Measurements from ENCODE around the gene ST3GAL4.

GRCh38 chr11:126318574-126319373 is 36.7 kb upstream of the ST3GAL4 start:
- no peak for TF ChIP-seq L3MBTL2 (IDR thresholded peaks at IDR 0.05)
- TF ChIP-seq, protein P1, sequence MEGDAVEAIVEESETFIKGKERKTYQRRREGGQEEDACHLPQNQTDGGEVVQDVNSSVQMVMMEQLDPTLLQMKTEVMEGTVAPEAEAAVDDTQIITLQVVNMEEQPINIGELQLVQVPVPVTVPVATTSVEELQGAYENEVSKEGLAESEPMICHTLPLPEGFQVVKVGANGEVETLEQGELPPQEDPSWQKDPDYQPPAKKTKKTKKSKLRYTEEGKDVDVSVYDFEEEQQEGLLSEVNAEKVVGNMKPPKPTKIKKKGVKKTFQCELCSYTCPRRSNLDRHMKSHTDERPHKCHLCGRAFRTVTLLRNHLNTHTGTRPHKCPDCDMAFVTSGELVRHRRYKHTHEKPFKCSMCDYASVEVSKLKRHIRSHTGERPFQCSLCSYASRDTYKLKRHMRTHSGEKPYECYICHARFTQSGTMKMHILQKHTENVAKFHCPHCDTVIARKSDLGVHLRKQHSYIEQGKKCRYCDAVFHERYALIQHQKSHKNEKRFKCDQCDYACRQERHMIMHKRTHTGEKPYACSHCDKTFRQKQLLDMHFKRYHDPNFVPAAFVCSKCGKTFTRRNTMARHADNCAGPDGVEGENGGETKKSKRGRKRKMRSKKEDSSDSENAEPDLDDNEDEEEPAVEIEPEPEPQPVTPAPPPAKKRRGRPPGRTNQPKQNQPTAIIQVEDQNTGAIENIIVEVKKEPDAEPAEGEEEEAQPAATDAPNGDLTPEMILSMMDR (IDR thresholded peaks at IDR 0.05 in 2 of 3, conservative IDR thresholded peaks at IDR 0.05 in 1 of 3; ENCODE audit: insufficient read depth in 2 of 3, low read depth in 1 of 3, low read length in 3 of 3) = no peak
- no peak for TF ChIP-seq THRA (IDR thresholded peaks at IDR 0.05)
- no peak for TF ChIP-seq JUNB (CRISPR knock-in tag; conservative IDR thresholded peaks at IDR 0.05)
- no peak for TF ChIP-seq MYC (IDR thresholded peaks at IDR 0.05; ENCODE audit: low read depth, low read length)
- TF ChIP-seq MYC (CRISPR knock-in tag; IDR thresholded peaks at IDR 0.05; ENCODE audit: borderline replicate concordance, low read depth) = no peak
- no peak for TF ChIP-seq MXI1 (IDR thresholded peaks at IDR 0.05; ENCODE audit: low read depth, low read length)
- TF ChIP-seq USF2 (CRISPR knock-in tag; IDR thresholded peaks at IDR 0.05) = no peak
- TF ChIP-seq ZNF274 (IDR thresholded peaks at IDR 0.05; ENCODE audit: borderline replicate concordance, low read depth, low read length) = no peak
- TF ChIP-seq ZNF436 (CRISPR knock-in tag; IDR thresholded peaks at IDR 0.05) = no peak
- no peak for TF ChIP-seq HNRNPK (IDR thresholded peaks at IDR 0.05; ENCODE audit: low read depth, low read length, poor library complexity, severe bottlenecking)
- TF ChIP-seq ATF3 (IDR thresholded peaks at IDR 0.05) = peak; percentile 32; the same call in 1 of the 2 replicates
- TF ChIP-seq ATF3 (CRISPR knock-in tag; conservative IDR thresholded peaks at IDR 0.05) = no peak
- TF ChIP-seq, protein P2, sequence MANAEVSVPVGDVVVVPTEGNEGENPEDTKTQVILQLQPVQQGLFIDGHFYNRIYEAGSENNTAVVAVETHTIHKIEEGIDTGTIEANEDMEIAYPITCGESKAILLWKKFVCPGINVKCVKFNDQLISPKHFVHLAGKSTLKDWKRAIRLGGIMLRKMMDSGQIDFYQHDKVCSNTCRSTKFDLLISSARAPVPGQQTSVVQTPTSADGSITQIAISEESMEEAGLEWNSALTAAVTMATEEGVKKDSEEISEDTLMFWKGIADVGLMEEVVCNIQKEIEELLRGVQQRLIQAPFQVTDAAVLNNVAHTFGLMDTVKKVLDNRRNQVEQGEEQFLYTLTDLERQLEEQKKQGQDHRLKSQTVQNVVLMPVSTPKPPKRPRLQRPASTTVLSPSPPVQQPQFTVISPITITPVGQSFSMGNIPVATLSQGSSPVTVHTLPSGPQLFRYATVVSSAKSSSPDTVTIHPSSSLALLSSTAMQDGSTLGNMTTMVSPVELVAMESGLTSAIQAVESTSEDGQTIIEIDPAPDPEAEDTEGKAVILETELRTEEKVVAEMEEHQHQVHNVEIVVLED (CRISPR knock-in tag; IDR thresholded peaks at IDR 0.05) = no peak

Measured in K562 (cell line).